Measurements from ENCODE around the gene NRDE2.

- TF ChIP-seq, protein P1, sequence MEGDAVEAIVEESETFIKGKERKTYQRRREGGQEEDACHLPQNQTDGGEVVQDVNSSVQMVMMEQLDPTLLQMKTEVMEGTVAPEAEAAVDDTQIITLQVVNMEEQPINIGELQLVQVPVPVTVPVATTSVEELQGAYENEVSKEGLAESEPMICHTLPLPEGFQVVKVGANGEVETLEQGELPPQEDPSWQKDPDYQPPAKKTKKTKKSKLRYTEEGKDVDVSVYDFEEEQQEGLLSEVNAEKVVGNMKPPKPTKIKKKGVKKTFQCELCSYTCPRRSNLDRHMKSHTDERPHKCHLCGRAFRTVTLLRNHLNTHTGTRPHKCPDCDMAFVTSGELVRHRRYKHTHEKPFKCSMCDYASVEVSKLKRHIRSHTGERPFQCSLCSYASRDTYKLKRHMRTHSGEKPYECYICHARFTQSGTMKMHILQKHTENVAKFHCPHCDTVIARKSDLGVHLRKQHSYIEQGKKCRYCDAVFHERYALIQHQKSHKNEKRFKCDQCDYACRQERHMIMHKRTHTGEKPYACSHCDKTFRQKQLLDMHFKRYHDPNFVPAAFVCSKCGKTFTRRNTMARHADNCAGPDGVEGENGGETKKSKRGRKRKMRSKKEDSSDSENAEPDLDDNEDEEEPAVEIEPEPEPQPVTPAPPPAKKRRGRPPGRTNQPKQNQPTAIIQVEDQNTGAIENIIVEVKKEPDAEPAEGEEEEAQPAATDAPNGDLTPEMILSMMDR (IDR thresholded peaks at IDR 0.05; ENCODE audit: low read length), result no peak
- TF ChIP-seq EZH2 (optimal IDR thresholded peaks at IDR 0.05; ENCODE audit: low read depth, low read length), result no peak
Measured at GRCh38 chr14:90287791-90288190, 44.0 kb downstream of the NRDE2 start.

All from MM.1S (cell line).